SJCRH30 (cell line): Measurements from ENCODE around the gene RAB4B. TPM values are rescaled to one million over a fixed set of nuclear protein-coding genes. Genes with fewer than 3 reads are reported as not detected.

Experiments used
- DNase-seq, 2 experiments: peaks; one replicate each; pipeline ENCODE4 v3.0.0-alpha.2; 2015 to 2020
- H3K27ac ChIP-seq: fragments of 250-450 bp; sonication (Bioruptor Pico); 2 replicates; pipeline ENCODE4 v1.5.1; 2020; ENCODE audit warnings: mild to moderate bottlenecking, moderate library complexity
- H3K27me3 ChIP-seq: fragments of 250-450 bp; sonication (Bioruptor Pico); 2 replicates; pipeline ENCODE4 v1.5.1; 2020; ENCODE audit warnings: mild to moderate bottlenecking, moderate library complexity
- H3K36me3 ChIP-seq: fragments of 250-450 bp; sonication (Bioruptor Pico); 2 replicates; pipeline ENCODE4 v1.5.1; 2020; ENCODE audit warnings: mild to moderate bottlenecking, moderate library complexity
- H3K4me1 ChIP-seq: fragments of 250-450 bp; sonication (Bioruptor Pico); 2 replicates; pipeline ENCODE4 v1.5.1; 2020; ENCODE audit warnings: mild to moderate bottlenecking, moderate library complexity
- H3K4me3 ChIP-seq: fragments of 250-450 bp; sonication (Bioruptor Pico); 2 replicates; pipeline ENCODE4 v1.5.1; 2020; ENCODE audit warnings: mild to moderate bottlenecking, moderate library complexity
- H3K9me3 ChIP-seq: fragments of 250-450 bp; sonication (Bioruptor Pico); replicated peaks from 2 replicates; pipeline ENCODE4 v1.5.1; 2020; ENCODE audit warnings: mild to moderate bottlenecking, moderate library complexity
- total RNA-seq: library from RNA; depleted of rRNA; stranded (reverse); fragments of >200 nt; shearing (Covaris generic); gene quantifications from 2 replicates; pipeline ENCODE4 v1.2.3, GENCODE V29; 2014

RAB4B gene
- total RNA-seq, 1 experiment from 2014 or later: 11.1 TPM

GRCh38 chr19:40743926-40744325, 34.1 kb upstream of the RAB4B start:
- Histone ChIP-seq H3K9me3 (no peaks in the 10 kb centered on the region), H3K4me1 (no peaks in the 10 kb centered on the region), H3K4me3 (no peak overlapping the region)

DNA sequence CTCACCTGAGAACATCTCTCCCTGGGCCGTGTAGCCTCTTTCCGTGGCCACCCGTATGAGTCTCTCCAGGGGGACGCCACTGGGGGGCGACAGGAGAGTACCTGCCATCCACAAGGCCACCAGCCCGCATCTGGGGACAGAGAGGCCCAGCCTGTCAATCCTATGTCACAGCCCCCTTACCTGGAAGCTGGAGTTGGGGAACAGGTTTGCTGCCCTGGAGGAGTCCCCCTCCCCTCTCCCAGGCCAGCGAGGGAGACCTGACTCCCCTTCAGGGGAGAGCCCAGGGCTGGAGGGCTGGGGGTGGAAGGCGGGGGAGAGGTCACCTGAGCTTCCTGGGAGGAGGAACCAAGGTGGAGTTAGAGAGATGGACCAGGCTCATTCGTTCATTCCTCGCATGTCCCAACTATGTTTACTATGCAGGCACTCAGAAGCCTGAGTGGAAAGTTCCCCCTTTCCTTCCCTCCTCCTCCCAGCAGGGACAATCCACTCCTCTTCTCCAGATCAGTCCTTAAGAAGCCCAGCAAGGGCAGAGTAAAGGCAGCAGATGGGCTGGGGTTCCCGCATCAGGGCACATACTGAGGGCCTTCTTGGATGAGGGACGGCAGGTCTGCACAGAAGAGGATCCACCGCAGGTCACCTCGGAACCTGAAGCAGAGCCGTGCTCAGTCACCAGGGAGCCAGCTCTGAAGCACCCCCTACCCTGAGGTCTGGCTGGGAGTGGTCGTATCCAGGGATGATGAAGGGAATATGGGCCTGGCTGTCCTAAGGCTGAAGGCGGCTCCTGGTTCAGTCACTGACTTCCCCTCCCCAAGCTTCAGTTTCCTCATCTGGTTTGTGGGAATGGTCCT, 33.3 kb upstream of the RAB4B start:
- no peaks in the 10 kb centered on the region for H3K27me3 ChIP-seq
- DNase-seq: no peak
- peaks cover 5% of the 10 kb centered on the region; the same call in 1 of the 2 replicates for H3K4me1 ChIP-seq
- H3K9me3 ChIP-seq: no peaks in the 10 kb centered on the region
- H3K36me3 ChIP-seq: no peaks in the 10 kb centered on the region
- H3K27ac ChIP-seq: no peak overlapping the region
- H3K4me3 ChIP-seq: no peak overlapping the region

More at GRCh38 chr19:40743926-40744325, 34.1 kb upstream of the RAB4B start:
- Histone ChIP-seq H3K36me3 (no peaks in the 10 kb centered on the region), H3K27ac (no peak overlapping the region), H3K27me3 (no peaks in the 10 kb centered on the region)
- no peak for DNase-seq

- Histone ChIP-seq H3K27ac (no peak overlapping the region), H3K27me3 (no peaks in the 10 kb centered on the region), H3K9me3 (no peaks in the 10 kb centered on the region), H3K36me3 (no peaks in the 10 kb centered on the region), H3K4me3 (no peak overlapping the region), H3K4me1 (peaks cover 8% of the 10 kb centered on the region; the same call in 1 of the 2 replicates)
- no peak for DNase-seq
These were observed 32.7 kb upstream of the RAB4B start for GRCh38 chr19:40745402-40745780.

DNA sequence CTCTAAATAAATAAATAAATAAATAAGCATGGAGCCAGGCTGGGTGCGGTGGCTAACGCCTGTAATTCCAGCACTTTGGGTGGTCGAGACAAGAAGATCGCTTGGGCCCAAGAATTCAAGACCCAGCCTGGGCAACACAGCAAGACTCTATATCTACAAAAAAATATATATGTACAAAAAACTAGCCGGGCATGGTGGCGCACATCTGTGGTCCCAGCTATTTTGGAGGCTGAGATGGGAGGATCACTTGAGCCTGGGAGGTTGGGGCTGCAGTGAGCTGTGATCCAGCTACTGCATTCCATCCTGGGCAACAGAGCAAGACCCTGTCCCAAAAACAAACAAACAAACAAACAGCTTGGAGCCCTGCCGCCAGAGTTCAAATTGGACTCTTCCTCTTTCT, 30.5 kb upstream of the RAB4B start:
- H3K4me1 ChIP-seq: peaks cover 8% of the 10 kb centered on the region; the same call in 1 of the 2 replicates
- no peaks in the 10 kb centered on the region for H3K36me3 ChIP-seq
- no peak for DNase-seq
- H3K4me3 ChIP-seq: no peak overlapping the region
- no peaks in the 10 kb centered on the region for H3K9me3 ChIP-seq
- H3K27ac ChIP-seq: no peak overlapping the region
- H3K27me3 ChIP-seq: no peaks in the 10 kb centered on the region

DNA sequence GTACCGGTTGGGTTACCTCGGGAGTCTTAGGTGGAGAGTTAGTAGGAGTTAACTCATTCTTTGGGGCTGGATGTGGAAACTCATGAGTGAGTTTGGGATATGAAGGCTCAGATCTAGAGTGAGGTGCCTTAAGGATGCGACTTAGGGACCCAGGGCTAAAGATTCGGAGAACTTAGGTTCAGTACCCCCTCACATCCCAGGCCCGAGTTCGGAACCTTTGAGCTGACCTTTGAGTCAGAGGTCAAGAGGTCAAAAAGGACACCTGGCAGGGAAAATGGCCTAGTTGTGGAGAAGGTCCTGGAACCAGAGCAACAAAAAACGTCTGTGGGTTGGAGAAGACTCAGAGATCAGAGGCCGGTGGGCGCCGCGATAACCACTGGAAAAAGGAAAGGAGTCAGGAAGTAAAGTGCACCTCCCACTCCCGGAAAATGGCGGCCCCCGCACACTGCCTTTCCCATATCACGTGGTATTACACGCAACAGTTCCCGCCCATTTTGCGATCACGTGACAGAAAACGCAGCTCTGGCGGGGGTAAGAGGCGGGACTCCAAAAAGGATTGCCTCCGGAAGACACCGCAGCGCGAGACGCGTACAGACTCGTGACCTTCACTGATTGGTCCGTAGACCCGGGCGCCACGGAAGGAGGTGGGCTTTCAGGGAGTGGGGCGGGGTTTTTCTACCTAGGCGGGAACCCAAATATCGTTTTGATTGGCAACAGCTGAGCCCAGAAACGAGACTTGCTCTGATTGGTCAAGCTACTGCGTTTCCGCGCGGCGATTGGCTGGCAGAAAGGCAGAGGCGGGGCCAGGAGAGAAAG, 27.8 kb upstream of the RAB4B start, which contains the start of gene ACTMAP:
ACTMAP (minus strand) TSS at position 420 of the 816 bp plus-strand sequence. CDS start 674 bp downstream, outside the sequence.
- H3K9me3 ChIP-seq: no peaks in the 10 kb centered on the region
- H3K27me3 ChIP-seq: no peaks in the 10 kb centered on the region
- H3K4me3 ChIP-seq: peak within 1 kb of the TSS; percentile 70
- peaks cover 14% of the 10 kb centered on the region for H3K36me3 ChIP-seq
- H3K27ac ChIP-seq: peak within 1 kb of the TSS; percentile 97
- peaks cover 8% of the 10 kb centered on the region; the same call in 1 of the 2 replicates for H3K4me1 ChIP-seq
- DNase-seq: peak; percentile 100

DNA sequence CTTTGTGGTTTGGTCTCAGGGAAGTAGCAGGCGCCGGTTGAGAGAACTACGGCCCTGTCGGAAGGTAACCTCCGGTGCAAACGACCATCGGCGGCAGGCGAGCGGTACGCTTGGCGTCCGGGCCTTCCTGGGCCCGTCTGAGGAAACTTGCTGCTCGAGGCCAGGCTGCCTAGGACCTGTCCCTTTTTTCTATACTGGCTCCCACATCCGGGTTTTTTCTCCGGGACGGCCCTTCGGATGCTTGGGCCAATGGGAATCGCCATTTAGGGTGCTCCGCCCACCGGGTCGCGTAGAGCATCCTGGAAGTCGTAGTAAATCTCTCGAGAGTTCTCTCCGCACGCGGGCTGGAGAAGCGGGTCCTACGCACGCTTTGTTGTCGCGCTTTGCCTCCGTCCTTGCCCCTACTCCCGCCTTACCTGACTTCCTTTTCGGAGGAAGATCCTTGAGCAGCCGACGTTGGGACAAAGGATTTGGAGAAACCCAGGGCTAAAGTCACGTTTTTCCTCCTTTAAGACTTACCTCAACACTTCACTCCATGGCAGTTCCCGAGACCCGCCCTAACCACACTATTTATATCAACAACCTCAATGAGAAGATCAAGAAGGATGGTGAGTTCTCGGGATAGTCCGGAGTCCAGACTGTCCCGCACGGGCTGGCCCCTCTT, 27.0 kb upstream of the RAB4B start, which contains the start of gene SNRPA:
SNRPA (plus strand) TSS at position 330 of the 664 bp plus-strand sequence; CDS start at position 536, 206 bp downstream.
- Histone ChIP-seq H3K4me1 (peaks cover 8% of the 10 kb centered on the region; the same call in 1 of the 2 replicates), H3K36me3 (peaks cover 21% of the 10 kb centered on the region), H3K9me3 (no peaks in the 10 kb centered on the region), H3K27ac (peak within 1 kb of the TSS; percentile 97), H3K27me3 (no peaks in the 10 kb centered on the region), H3K4me3 (peak within 1 kb of the TSS; percentile 70)
- peak; percentile 100 for DNase-seq

DNA sequence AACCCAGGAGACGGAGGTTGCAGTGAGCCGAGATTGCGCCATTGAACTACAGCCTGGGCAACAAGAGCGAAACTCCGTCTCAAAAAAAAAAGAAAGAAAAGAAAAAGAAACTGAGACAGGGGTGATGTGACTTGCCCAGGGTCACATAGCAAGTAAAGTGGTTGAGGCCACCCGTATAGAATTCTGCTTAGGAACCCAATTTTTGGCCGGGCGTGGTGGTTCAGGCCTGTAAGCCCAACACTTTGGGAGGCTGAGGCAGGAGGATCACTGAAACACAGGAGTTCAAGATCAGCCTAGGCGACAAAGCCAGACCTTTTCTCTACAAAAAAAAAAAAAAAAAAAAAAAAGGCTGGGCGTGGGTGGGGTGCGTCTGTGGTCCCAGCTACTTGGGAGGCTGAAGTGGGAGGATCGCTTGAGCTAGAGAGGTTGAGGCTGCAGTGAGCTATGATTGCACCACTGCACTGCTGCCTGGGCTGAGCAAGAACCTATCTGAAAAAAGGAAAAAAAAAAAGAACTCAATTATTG, 25.7 kb upstream of the RAB4B start:
- Histone ChIP-seq H3K4me3 (peak overlapping the region; percentile 70), H3K9me3 (no peaks in the 10 kb centered on the region), H3K27me3 (no peaks in the 10 kb centered on the region), H3K36me3 (peaks cover 31% of the 10 kb centered on the region), H3K4me1 (peaks cover 8% of the 10 kb centered on the region; the same call in 1 of the 2 replicates), H3K27ac (no peak overlapping the region)
- DNase-seq: no peak

DNA sequence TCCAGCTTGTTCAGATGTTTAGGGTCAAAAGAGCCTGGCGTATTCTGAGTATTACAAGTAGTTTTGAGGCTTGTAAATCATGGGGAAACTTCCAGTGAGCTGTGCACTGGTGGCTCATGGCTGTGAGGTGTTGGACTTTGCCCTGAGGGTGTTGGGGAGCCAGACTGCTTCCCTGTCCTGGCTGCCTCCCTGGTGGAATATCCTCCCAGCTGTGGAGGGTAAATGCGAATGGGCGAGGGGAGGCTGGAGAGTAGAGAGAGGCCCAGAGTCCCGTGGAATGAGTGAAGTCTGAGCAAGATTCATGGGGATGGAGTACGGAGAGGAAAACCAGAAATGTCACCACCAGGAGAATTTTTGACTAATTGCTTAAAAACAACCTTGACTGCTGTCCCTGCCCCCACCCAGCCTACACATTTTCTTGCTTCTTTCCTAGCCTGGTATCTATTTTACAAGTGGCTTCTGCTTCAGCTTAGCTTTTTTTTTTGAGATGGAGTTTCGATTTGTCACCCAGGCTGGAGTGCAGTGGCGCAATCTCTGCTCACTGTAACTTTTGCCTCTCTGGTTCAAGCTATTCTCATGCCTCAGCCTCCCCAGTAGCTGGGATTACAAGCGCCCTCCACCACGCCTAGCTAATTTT, 23.3 kb upstream of the RAB4B start:
- Histone ChIP-seq H3K27me3 (no peaks in the 10 kb centered on the region), H3K4me3 (no peak overlapping the region), H3K4me1 (peaks cover 4% of the 10 kb centered on the region; the same call in 1 of the 2 replicates), H3K36me3 (peaks cover 54% of the 10 kb centered on the region), H3K27ac (no peak overlapping the region), H3K9me3 (no peaks in the 10 kb centered on the region)
- no peak for DNase-seq

GRCh38 chr19:40755248-40755624, 22.8 kb upstream of the RAB4B start:
- Histone ChIP-seq H3K36me3 (peaks cover 59% of the 10 kb centered on the region), H3K9me3 (no peaks in the 10 kb centered on the region), H3K4me1 (no peaks in the 10 kb centered on the region), H3K27me3 (no peaks in the 10 kb centered on the region), H3K27ac (no peak overlapping the region), H3K4me3 (no peak overlapping the region)
- DNase-seq: no peak

- Histone ChIP-seq H3K4me3 (no peak overlapping the region), H3K4me1 (no peaks in the 10 kb centered on the region), H3K27me3 (no peaks in the 10 kb centered on the region), H3K27ac (no peak overlapping the region), H3K9me3 (no peaks in the 10 kb centered on the region), H3K36me3 (peaks cover 65% of the 10 kb centered on the region)
- DNase-seq: no peak
These were observed 22.3 kb upstream of the RAB4B start for GRCh38 chr19:40755791-40756190.

DNA sequence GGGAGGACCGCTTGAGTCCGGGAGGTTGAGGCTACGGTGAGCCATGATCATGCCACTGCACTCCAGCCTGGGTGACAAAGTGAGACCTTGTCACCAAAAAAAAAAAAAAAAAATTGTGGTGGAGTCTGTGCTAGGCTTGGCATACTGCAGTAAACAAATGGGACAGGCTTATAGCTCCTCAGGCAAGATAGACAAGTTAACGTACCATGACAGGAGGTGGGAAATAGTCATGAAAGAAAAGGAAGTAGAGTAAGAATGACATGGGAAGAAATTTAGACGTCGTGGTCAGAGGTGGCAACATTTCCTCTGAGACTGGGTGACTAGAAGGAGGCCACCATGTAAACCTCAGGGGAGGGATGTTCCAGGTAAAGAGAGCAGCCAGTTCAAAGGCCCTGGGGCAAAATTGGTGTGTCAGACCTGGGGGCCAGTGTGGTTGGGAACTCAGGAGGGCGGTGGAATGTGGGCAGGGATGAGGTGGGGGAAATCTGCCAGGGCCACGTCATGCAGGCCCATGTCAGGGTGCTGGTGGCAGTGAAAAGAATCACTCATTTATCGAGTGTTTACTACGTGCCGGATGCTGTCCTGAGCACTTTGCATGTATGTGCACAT, 21.4 kb upstream of the RAB4B start:
- Histone ChIP-seq H3K36me3 (peaks cover 72% of the 10 kb centered on the region), H3K27ac (no peak overlapping the region), H3K9me3 (no peaks in the 10 kb centered on the region), H3K4me1 (no peaks in the 10 kb centered on the region), H3K27me3 (no peaks in the 10 kb centered on the region), H3K4me3 (no peak overlapping the region)
- no peak for DNase-seq

- H3K9me3 ChIP-seq: no peaks in the 10 kb centered on the region
- H3K4me1 ChIP-seq: no peaks in the 10 kb centered on the region
- no peak overlapping the region for H3K4me3 ChIP-seq
- H3K27me3 ChIP-seq: no peaks in the 10 kb centered on the region
- H3K27ac ChIP-seq: no peak overlapping the region
- H3K36me3 ChIP-seq: peaks cover 85% of the 10 kb centered on the region
- no peak for DNase-seq
These were observed 19.6 kb upstream of the RAB4B start for GRCh38 chr19:40758491-40758890.

GRCh38 chr19:40759352-40759751, 18.7 kb upstream of the RAB4B start:
- Histone ChIP-seq H3K27me3 (no peaks in the 10 kb centered on the region), H3K9me3 (no peaks in the 10 kb centered on the region), H3K27ac (no peak overlapping the region), H3K4me3 (no peak overlapping the region), H3K36me3 (peaks cover 90% of the 10 kb centered on the region), H3K4me1 (no peaks in the 10 kb centered on the region)
- DNase-seq: no peak
